Liver (tissue), 9 donors: ENCODE results near the gene PANK2. TPM values are rescaled to one million over a fixed set of nuclear protein-coding genes. Genes with fewer than 3 reads are reported as not detected.

Experiments
- DNase-seq: peaks from one replicate; pipeline ENCODE4 v3.0.0-alpha.2; 2017; ENCODE audit warnings: low spot score
- H3K27ac ChIP-seq, 2 donors: one replicate each; pipeline ENCODE4 v1.7.0; 2013; ENCODE audit warnings: inconsistent platforms in 2 of 2, low read length in 2 of 2, control low read depth in 1 of 2, low read depth in 1 of 2, mild to moderate bottlenecking in 1 of 2
- H3K27me3 ChIP-seq, 4 donors: one replicate each; pipeline versions ENCODE4 v1.6.1 to v1.7.0; 2013; ENCODE audit warnings: low read length in 3 of 4, inconsistent platforms in 1 of 4, mild to moderate bottlenecking in 1 of 4, moderate library complexity in 1 of 4; ENCODE audit not compliant: control insufficient read depth in 4 of 4, insufficient read depth in 4 of 4
- H3K36me3 ChIP-seq, 4 donors: one replicate each; pipeline versions ENCODE4 v1.6.1 to v1.7.0; 2013; ENCODE audit warnings: low read length in 3 of 4, mild to moderate bottlenecking in 3 of 4, low read depth in 1 of 4, moderate library complexity in 1 of 4; ENCODE audit not compliant: control insufficient read depth in 4 of 4, insufficient read depth in 3 of 4
- H3K4me1 ChIP-seq, 4 donors: one replicate each; pipeline versions ENCODE4 v1.6.1 to v1.7.0; 2013; ENCODE audit warnings: low read length in 3 of 4, mild to moderate bottlenecking in 3 of 4, moderate library complexity in 1 of 4; ENCODE audit not compliant: control insufficient read depth in 4 of 4, insufficient read depth in 4 of 4
- H3K4me3 ChIP-seq, 3 donors: one replicate each; pipeline versions ENCODE4 v1.6.1 to v1.7.0; 2013; ENCODE audit warnings: low read length in 3 of 3, control low read depth in 1 of 3, low read depth in 1 of 3, mild to moderate bottlenecking in 1 of 3
- H3K9ac ChIP-seq, 2 donors: one replicate each; pipeline ENCODE4 v1.7.0; 2013; ENCODE audit warnings: low read length in 2 of 2, mild to moderate bottlenecking in 2 of 2, moderate library complexity in 2 of 2, control low read depth in 1 of 2, low read depth in 1 of 2
- H3K9me3 ChIP-seq, 4 donors: one replicate each; pipeline versions ENCODE4 v1.6.1 to v1.7.0; 2013; ENCODE audit warnings: low read length in 3 of 4; ENCODE audit not compliant: control insufficient read depth in 4 of 4
- EGR1 ChIP-seq, 2 donors: IDR thresholded peaks; 2 replicates each; pipeline ENCODE4 v1.6.1; 2016 to 2018; ENCODE audit warnings: antibody characterized with exemption in 2 of 2, low read depth in 2 of 2
- FOXA2 ChIP-seq: IDR thresholded peaks from 2 replicates; pipeline ENCODE4 v1.6.1; 2016; ENCODE audit warnings: antibody characterized with exemption
- GABPA ChIP-seq, 2 donors: IDR thresholded peaks in 1 of 2; conservative IDR thresholded peaks in 1 of 2; 2 replicates each; pipeline ENCODE4 v1.6.1; 2016; ENCODE audit warnings: antibody characterized with exemption in 2 of 2, mild to moderate bottlenecking in 1 of 2, moderate library complexity in 1 of 2
- HNF4A ChIP-seq, 2 donors: conservative IDR thresholded peaks; 2 replicates each; pipeline ENCODE4 v1.6.1; 2016; ENCODE audit warnings: antibody characterized with exemption in 2 of 2, mild to moderate bottlenecking in 2 of 2
- NR2F2 ChIP-seq: IDR thresholded peaks from 2 replicates; pipeline ENCODE4 v1.6.1; 2016; ENCODE audit warnings: antibody characterized with exemption
- RAD21 ChIP-seq, 2 donors: IDR thresholded peaks; 2 replicates each; pipeline ENCODE4 v1.6.1; 2016; ENCODE audit warnings: antibody characterized with exemption in 2 of 2, mild to moderate bottlenecking in 2 of 2
- SP1 ChIP-seq: IDR thresholded peaks from 2 replicates; pipeline ENCODE4 v1.6.1; 2018; ENCODE audit warnings: antibody characterized with exemption, mild to moderate bottlenecking
- TAF1 ChIP-seq: conservative IDR thresholded peaks from 2 replicates; pipeline ENCODE4 v1.6.1; 2016; ENCODE audit warnings: antibody characterized with exemption, mild to moderate bottlenecking
- YY1 ChIP-seq: IDR thresholded peaks from 2 replicates; pipeline ENCODE4 v1.6.1; 2016; ENCODE audit warnings: antibody characterized with exemption, mild to moderate bottlenecking
- WGBS: extraction: QIAGEN DNeasy Blood & Tissue Kit; methylation state at CpG from one replicate; pipeline ENCODE4 v1.1.7; 2013; 5-methylcytosine and 5-hydroxymethylcytosine counted together
- polyA plus RNA-seq, 2 donors: library from polyadenylated mRNA; stranded (reverse) in 1 of 2; unstranded in 1 of 2; fragments of 200-250 nt in 1 of 2; fragments of >200 nt in 1 of 2; fragmentation: Nextera tagmentation in 1 of 2; extraction: Ambion mirVana in 1 of 2; gene quantifications; one replicate each; pipeline versions ENCODE4 v1.2.1 to v1.2.3, GENCODE V29; 2013 to 2015
- total RNA-seq, 2 donors: library from RNA; depleted of rRNA; stranded (reverse); fragments of >200 nt; gene quantifications; one replicate each; pipeline ENCODE4 v1.2.3, GENCODE V29; 2014
- TF ChIP-seq, protein P1 (sequence below): IDR thresholded peaks from 2 replicates; pipeline ENCODE4 v1.6.1; 2016; ENCODE audit warnings: antibody characterized with exemption
- TF ChIP-seq, protein P2 (sequence below): fragments of 150-350 bp; IDR thresholded peaks from 2 replicates; pipeline ENCODE4 v1.5.1; 2017; ENCODE audit warnings: improper control_type of control experiment, low read depth, low read length; ENCODE audit not compliant: missing input control
- TF ChIP-seq, protein P3 (sequence below): IDR thresholded peaks from 2 replicates; pipeline ENCODE4 v1.6.1; 2016; ENCODE audit warnings: antibody characterized with exemption, mild to moderate bottlenecking
- donor health status: healthy.
- donor health status: healthy.
- donor health status: healthy.
- donor health status: healthy.
- donor health status: healthy.

The PANK2 gene
- total and polyA plus RNA-seq, 4 donors = 10.6 to 27.7 (median 15.9) TPM

DNA sequence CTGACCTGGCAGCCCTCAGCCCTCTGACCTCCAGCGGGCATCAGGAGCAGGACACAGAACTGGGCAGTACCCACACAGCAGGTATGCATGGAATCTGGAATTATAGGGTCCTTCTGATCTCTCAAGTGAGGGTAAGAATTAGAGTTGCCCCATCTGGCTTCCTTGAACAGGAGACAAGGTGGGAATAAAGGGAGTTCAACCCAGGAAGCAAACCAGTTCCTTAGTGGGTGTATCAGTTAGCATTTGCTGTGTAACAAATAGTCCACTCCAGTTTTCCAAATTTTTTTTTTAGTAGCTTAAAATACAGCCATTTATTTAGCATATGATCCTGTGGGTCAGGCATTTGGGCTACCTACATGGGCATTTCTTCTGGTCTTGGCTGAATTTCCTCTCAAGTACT, 26.9 kb upstream of the PANK2 start:
- Histone ChIP-seq H3K4me3 (no peak overlapping the region), H3K27me3 (no peaks in the 10 kb centered on the region), H3K9me3 (no peaks in the 10 kb centered on the region), H3K27ac (no peak overlapping the region), H3K4me1 (no peaks in the 10 kb centered on the region), H3K36me3 (peaks cover 33 to 77% (median 59%) of the 10 kb centered on the region in 4 donors), H3K9ac (no peak overlapping the region)
- no peak for DNase-seq
- TF ChIP-seq HNF4A (conservative IDR thresholded peaks at IDR 0.05) (no peak), GABPA (IDR thresholded peaks at IDR 0.05 in 1 of 2, conservative IDR thresholded peaks at IDR 0.05 in 1 of 2) (no peak), EGR1 (IDR thresholded peaks at IDR 0.05; ENCODE audit: low read depth in 2 of 2) (no peak), FOXA2 (no peak), SP1 (no peak)
- TF ChIP-seq, protein P1, sequence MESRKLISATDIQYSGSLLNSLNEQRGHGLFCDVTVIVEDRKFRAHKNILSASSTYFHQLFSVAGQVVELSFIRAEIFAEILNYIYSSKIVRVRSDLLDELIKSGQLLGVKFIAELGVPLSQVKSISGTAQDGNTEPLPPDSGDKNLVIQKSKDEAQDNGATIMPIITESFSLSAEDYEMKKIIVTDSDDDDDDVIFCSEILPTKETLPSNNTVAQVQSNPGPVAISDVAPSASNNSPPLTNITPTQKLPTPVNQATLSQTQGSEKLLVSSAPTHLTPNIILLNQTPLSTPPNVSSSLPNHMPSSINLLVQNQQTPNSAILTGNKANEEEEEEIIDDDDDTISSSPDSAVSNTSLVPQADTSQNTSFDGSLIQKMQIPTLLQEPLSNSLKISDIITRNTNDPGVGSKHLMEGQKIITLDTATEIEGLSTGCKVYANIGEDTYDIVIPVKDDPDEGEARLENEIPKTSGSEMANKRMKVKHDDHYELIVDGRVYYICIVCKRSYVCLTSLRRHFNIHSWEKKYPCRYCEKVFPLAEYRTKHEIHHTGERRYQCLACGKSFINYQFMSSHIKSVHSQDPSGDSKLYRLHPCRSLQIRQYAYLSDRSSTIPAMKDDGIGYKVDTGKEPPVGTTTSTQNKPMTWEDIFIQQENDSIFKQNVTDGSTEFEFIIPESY = no peak
- 100% methylated on average over 1 of the region's 1 CpG for WGBS

DNA sequence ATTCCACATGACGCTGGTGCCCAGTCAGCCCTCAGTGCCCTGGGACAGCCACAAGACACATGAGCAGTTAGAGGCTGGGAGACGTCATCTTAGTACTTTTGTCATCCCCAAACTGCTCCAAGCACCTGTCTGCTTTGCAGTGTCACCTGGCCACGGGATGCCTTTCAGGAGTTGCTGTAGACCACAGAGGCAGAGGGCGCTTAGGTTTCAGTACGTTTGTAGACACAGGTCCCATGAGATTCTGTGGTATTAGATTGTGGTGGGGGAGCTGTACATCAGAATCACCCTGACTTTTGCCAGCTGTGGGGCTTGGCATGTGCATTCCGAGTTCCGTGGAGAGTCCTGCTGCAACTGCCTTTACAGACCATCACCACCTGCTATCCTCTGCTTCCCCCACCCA, 25.9 kb upstream of the PANK2 start:
- DNase-seq = no peak
- no peak overlapping the region for H3K9ac ChIP-seq
- WGBS = 94% methylated on average over 7 of the region's 7 CpGs

DNA sequence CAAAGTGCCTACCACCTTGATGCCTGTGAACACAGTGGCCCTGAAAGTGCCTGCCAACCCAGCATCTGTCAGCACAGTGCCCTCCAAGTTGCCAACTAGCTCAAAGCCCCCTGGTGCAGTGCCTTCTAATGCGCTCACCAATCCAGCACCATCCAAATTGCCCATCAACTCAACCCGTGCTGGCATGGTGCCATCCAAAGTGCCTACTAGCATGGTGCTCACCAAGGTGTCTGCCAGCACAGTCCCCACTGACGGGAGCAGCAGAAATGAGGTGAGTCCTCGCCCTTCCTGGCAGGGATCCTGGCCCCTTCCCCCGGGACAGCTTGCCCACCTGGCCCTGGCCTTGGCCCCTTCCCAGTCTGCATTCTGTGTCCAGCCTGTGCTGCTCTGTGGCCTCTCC, 24.7 kb upstream of the PANK2 start:
- Histone ChIP-seq H3K9ac (no peak overlapping the region), H3K4me1 (no peaks in the 10 kb centered on the region), H3K9me3 (no peaks in the 10 kb centered on the region), H3K27me3 (no peaks in the 10 kb centered on the region), H3K4me3 (no peak overlapping the region), H3K27ac (no peak overlapping the region), H3K36me3 (peaks cover 30 to 69% (median 51%) of the 10 kb centered on the region in 4 donors)
- no peak for TF ChIP-seq FOXA2
- no peak for TF ChIP-seq NR2F2
- TF ChIP-seq, protein P2, sequence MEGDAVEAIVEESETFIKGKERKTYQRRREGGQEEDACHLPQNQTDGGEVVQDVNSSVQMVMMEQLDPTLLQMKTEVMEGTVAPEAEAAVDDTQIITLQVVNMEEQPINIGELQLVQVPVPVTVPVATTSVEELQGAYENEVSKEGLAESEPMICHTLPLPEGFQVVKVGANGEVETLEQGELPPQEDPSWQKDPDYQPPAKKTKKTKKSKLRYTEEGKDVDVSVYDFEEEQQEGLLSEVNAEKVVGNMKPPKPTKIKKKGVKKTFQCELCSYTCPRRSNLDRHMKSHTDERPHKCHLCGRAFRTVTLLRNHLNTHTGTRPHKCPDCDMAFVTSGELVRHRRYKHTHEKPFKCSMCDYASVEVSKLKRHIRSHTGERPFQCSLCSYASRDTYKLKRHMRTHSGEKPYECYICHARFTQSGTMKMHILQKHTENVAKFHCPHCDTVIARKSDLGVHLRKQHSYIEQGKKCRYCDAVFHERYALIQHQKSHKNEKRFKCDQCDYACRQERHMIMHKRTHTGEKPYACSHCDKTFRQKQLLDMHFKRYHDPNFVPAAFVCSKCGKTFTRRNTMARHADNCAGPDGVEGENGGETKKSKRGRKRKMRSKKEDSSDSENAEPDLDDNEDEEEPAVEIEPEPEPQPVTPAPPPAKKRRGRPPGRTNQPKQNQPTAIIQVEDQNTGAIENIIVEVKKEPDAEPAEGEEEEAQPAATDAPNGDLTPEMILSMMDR = no peak
- TF ChIP-seq, protein P3, sequence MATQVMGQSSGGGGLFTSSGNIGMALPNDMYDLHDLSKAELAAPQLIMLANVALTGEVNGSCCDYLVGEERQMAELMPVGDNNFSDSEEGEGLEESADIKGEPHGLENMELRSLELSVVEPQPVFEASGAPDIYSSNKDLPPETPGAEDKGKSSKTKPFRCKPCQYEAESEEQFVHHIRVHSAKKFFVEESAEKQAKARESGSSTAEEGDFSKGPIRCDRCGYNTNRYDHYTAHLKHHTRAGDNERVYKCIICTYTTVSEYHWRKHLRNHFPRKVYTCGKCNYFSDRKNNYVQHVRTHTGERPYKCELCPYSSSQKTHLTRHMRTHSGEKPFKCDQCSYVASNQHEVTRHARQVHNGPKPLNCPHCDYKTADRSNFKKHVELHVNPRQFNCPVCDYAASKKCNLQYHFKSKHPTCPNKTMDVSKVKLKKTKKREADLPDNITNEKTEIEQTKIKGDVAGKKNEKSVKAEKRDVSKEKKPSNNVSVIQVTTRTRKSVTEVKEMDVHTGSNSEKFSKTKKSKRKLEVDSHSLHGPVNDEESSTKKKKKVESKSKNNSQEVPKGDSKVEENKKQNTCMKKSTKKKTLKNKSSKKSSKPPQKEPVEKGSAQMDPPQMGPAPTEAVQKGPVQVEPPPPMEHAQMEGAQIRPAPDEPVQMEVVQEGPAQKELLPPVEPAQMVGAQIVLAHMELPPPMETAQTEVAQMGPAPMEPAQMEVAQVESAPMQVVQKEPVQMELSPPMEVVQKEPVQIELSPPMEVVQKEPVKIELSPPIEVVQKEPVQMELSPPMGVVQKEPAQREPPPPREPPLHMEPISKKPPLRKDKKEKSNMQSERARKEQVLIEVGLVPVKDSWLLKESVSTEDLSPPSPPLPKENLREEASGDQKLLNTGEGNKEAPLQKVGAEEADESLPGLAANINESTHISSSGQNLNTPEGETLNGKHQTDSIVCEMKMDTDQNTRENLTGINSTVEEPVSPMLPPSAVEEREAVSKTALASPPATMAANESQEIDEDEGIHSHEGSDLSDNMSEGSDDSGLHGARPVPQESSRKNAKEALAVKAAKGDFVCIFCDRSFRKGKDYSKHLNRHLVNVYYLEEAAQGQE = no peak
- TF ChIP-seq RAD21 (IDR thresholded peaks at IDR 0.05) = no peak
- DNase-seq = no peak
- 86% methylated on average over 5 of the region's 5 CpGs for WGBS

More for the DNA sequence above, 25.9 kb upstream of the PANK2 start:
- Histone ChIP-seq H3K4me1 (no peaks in the 10 kb centered on the region), H3K9me3 (no peaks in the 10 kb centered on the region), H3K4me3 (no peak overlapping the region), H3K27me3 (no peaks in the 10 kb centered on the region), H3K27ac (no peak overlapping the region), H3K36me3 (peaks cover 30 to 74% (median 51%) of the 10 kb centered on the region in 4 donors)
- TF ChIP-seq TAF1 (no peak), EGR1 (IDR thresholded peaks at IDR 0.05; ENCODE audit: low read depth in 2 of 2) (no peak), YY1 (no peak)
